HEK293T (cell line): ENCODE results near the gene FANCE.

Experiments used
- BHLHE40 ChIP-seq: fragments of 450-650 bp; IDR thresholded peaks from 2 replicates; pipeline ENCODE4 v1.6.1; 2016; ENCODE audit warnings: mild to moderate bottlenecking, moderate library complexity, borderline replicate concordance
- L3MBTL2 ChIP-seq: fragments of 450-650 bp; conservative IDR thresholded peaks from 2 replicates; pipeline ENCODE4 v1.6.1; 2016; ENCODE audit warnings: mild to moderate bottlenecking
- NFRKB ChIP-seq: fragments of 450-650 bp; IDR thresholded peaks from 2 replicates; pipeline ENCODE4 v1.6.1; 2016; ENCODE audit warnings: mild to moderate bottlenecking, moderate library complexity
- SP1 ChIP-seq: fragments of 450-650 bp; IDR thresholded peaks from 2 replicates; pipeline ENCODE4 v1.6.1; 2017
- SUZ12 ChIP-seq: fragments of 450-650 bp; IDR thresholded peaks from 2 replicates; pipeline ENCODE4 v1.6.1; 2016; ENCODE audit warnings: mild to moderate bottlenecking

DNA sequence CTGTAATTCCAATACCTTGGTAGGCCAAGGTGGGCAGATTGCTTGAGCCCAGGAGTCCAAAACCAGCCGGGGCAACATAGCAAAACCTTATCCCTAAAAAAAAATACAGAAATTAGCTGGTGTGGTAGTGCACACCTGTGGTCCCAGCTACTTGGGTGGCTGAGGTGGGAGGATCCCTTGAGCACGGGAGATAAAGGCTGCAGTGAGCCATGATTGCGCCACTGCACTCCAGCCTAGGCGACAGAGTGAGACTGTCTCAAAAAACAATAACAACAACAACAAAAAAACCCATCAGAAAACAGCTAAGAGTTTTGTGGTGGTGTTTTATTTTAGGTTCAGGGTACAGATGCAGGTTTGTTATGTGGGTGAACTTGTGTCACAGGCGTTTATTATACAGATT, 42.9 kb upstream of the FANCE start:
- TF ChIP-seq L3MBTL2 (no peak), BHLHE40 (no peak), NFRKB (no peak), SP1 (no peak), SUZ12 (no peak)
